Retina (tissue), 1 donor: ENCODE measurements around the gene HMBS.
"Not testable (repeated sequence)": the region's sequence is repeated elsewhere in the genome, so short reads cannot be mapped to it uniquely, and the experiment has no call there.

ENCODE experiments used
- DNase-seq: peaks from one replicate; pipeline ENCODE4 v3.0.0-alpha.2; 2016

The HMBS gene

GRCh38 chr11:119121811-119122124 is 37.1 kb downstream of the HMBS start:
- DNase-seq, result no peak

GRCh38 chr11:119125821-119126220 is 41.1 kb downstream of the HMBS start:
- DNase-seq, result no peak

GRCh38 chr11:119126675-119127268 is 42.1 kb downstream of the HMBS start:
- no peak for DNase-seq

GRCh38 chr11:119130662-119131061 is 46.0 kb downstream of the HMBS start:
- no peak for DNase-seq

- DNase-seq, result no peak
Observed at GRCh38 chr11:119134389-119134978, 49.8 kb downstream of the HMBS start.

GRCh38 chr11:119139276-119139675 is 54.6 kb downstream of the HMBS start:
- DNase-seq, result not testable (repeated sequence)
